ENCODE measurements around the gene PTPRE. TPM values are rescaled to one million over a fixed set of nuclear protein-coding genes. Genes with fewer than 3 reads are reported as not detected.

PTPRE gene
- total and polyA plus RNA-seq, 8 donors = 1.0 to 7.1 (median 2.1) TPM

- TF ChIP-seq, protein P1, sequence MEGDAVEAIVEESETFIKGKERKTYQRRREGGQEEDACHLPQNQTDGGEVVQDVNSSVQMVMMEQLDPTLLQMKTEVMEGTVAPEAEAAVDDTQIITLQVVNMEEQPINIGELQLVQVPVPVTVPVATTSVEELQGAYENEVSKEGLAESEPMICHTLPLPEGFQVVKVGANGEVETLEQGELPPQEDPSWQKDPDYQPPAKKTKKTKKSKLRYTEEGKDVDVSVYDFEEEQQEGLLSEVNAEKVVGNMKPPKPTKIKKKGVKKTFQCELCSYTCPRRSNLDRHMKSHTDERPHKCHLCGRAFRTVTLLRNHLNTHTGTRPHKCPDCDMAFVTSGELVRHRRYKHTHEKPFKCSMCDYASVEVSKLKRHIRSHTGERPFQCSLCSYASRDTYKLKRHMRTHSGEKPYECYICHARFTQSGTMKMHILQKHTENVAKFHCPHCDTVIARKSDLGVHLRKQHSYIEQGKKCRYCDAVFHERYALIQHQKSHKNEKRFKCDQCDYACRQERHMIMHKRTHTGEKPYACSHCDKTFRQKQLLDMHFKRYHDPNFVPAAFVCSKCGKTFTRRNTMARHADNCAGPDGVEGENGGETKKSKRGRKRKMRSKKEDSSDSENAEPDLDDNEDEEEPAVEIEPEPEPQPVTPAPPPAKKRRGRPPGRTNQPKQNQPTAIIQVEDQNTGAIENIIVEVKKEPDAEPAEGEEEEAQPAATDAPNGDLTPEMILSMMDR (IDR thresholded peaks at IDR 0.05) = no peak
- H3K27me3 ChIP-seq = no peaks in the 10 kb centered on the region
- DNase-seq = no peak
- 66 to 67% methylated on average over 10 of the region's 10 CpGs for WGBS, 2 donors
- H3K9me3 ChIP-seq = no peaks in the 10 kb centered on the region
- H3K27ac ChIP-seq = no peak overlapping the region
- no peak for ATAC-seq
- H3K4me3 ChIP-seq = no peak overlapping the region
- intact Hi-C loops (cut with DNase I) = loop anchor here in 1 of 3 donors (10.0 kb wide), 1 partner anchor 59 kb away; no protein-coding TSS in a partner anchor
- H3K4me1 ChIP-seq = no peaks in the 10 kb centered on the region
- no peak for FAIRE-seq
- no peaks in the 10 kb centered on the region for H3K36me3 ChIP-seq
These were observed 179.3 kb downstream of the PTPRE start for GRCh38 chr10:128086003-128086863.

DNA sequence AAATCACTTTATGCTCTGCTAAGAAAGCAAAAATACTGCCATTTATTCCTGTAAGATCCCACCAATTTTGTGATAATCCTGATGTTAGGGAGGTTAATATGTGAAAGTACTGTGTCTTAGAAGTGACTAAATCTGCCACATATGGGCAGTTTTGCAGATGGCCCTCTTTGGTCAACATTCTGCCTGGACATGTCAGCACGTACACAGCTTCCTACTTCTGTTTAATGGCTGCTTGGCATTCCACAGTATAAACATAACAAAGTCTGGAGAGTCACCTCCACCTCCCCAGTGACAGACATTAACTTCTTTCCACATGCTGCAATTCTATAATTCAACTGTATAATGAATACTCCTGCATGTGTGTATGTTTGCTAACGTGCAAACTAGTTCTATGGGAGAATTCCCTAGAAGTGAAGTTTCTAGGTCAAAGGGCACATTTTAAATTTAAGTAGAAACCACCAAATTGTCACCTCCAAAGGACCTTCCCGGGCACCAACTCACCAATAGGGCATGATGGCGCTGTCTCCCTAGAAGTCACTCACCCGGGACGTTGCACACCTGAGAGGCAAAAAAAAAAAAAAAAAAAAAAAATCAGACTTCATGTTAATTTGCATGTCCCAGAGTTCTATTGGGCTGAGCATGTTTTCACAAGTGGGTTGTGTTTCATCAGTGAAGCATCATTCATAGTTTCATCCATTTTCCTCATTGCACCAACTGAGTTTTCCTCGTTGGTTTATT is 180.4 kb downstream of the PTPRE start:
- Histone ChIP-seq H3K27me3 (no peaks in the 10 kb centered on the region), H3K36me3 (no peaks in the 10 kb centered on the region), H3K4me1 (no peaks in the 10 kb centered on the region), H3K27ac (no peak overlapping the region), H3K4me3 (no peak overlapping the region), H3K9me3 (no peaks in the 10 kb centered on the region)
- intact Hi-C loops (cut with DNase I) = loop anchor here in 1 of 3 donors (10.0 kb wide), 1 partner anchor 57 kb away; no protein-coding TSS in a partner anchor
- ATAC-seq (no peak), FAIRE-seq (no peak), DNase-seq (no peak)
- WGBS, 2 donors = 61 to 67% methylated on average over 7 of the region's 7 CpGs
- TF ChIP-seq, protein P1 (IDR thresholded peaks at IDR 0.05) = no peak

DNA sequence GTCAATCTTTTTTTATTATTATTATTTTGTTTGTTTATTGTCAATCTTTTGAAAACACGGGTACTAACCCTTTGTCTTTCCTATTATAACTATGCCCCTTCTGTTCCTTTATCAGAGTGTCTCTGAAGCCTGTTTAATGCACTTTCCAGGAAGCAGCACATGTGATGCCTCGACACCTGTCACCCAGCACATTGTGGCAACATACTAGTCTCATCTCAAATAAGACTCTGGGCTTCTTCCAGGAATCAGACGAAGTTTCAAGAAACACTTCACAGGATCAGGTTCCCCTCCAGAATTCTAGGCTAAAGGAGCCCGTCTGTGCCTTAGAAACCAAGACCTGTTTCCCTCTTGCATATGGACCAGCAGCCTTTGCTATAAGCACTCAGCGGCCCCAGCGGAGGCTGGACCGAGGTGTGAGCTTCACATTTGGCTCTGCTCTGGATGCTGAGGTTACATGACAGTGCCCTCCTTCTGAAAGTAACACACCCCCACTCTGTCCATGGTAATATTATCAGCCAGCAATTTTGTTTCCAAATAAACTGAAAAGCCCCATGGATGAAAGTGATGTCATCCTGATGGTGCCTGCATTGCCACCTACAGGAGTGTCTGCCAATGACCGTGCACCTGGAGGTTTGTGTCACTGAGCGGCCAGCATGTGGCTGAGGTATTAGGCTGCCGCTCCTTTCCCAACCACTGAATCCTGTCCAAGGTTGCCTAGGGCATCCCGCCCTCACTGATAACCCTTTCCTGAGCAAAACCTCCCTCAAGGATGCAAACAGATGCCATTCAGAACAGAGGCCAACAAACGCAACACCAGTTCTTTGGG is 181.2 kb downstream of the PTPRE start:
- Histone ChIP-seq H3K9me3 (no peaks in the 10 kb centered on the region), H3K4me1 (no peaks in the 10 kb centered on the region), H3K27me3 (no peaks in the 10 kb centered on the region), H3K27ac (no peak overlapping the region), H3K4me3 (no peak overlapping the region), H3K36me3 (no peaks in the 10 kb centered on the region)
- FAIRE-seq = no peak
- TF ChIP-seq, protein P1 (IDR thresholded peaks at IDR 0.05) = no peak
- intact Hi-C loops (cut with DNase I) = loop anchor here in 1 of 3 donors (10.0 kb wide), 1 partner anchor 57 kb away; no protein-coding TSS in a partner anchor
- 41 to 47% methylated on average over 12 of the region's 12 CpGs for WGBS, 2 donors
- peak in 1 of 4 donors; percentile 34 for ATAC-seq
- no peak for DNase-seq

DNA sequence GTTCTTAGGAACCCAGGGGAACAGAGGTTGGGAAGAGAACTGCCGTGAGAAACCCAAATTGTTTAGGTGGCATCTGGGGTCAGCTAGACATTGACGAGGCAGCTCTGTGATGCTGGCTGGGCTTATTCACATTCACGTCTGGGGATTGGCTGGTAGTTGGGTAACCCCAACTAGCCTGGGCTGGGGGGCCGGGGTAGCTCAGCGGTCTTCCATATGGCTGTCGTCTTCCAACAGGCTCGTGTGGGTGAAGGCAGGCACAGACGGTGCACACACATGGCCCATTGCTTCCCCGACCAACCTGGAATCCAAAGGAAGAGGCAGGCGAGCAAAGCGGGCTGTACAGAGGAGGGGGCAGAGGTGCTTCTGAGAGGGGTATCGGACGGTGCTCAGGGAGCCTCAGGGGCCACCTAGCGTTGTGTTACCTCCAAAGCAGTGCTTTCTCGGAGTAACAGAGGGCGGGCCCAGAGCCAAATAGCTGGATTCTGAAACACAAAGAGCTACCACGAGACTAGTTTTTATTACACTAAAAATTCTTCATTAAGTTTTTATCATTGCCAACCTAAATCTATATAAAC is 184.8 kb downstream of the PTPRE start:
- TF ChIP-seq, protein P1 (IDR thresholded peaks at IDR 0.05) = no peak
- H3K4me1 ChIP-seq = no peaks in the 10 kb centered on the region
- ATAC-seq (no peak), DNase-seq (no peak), FAIRE-seq (no peak)
- no peak overlapping the region for H3K27ac ChIP-seq
- WGBS, 2 donors = 58 to 70% methylated on average over 17 of the region's 17 CpGs
- no peaks in the 10 kb centered on the region for H3K9me3 ChIP-seq
- intact Hi-C loops (cut with DNase I) = no loop called here
- H3K4me3 ChIP-seq = no peak overlapping the region
- H3K36me3 ChIP-seq = no peaks in the 10 kb centered on the region
- no peaks in the 10 kb centered on the region for H3K27me3 ChIP-seq

Measured in pancreas (tissue), 10 donors.